NCI-H226 (cell line): ENCODE measurements around the gene C5orf15.

Experiments
- DNase-seq: peaks from one replicate; pipeline ENCODE4 v3.0.0-alpha.2; 2015

Gene C5orf15

GRCh38 chr5:133918316-133918715 is 50.1 kb downstream of the C5orf15 start:
- no peak for DNase-seq

DNA sequence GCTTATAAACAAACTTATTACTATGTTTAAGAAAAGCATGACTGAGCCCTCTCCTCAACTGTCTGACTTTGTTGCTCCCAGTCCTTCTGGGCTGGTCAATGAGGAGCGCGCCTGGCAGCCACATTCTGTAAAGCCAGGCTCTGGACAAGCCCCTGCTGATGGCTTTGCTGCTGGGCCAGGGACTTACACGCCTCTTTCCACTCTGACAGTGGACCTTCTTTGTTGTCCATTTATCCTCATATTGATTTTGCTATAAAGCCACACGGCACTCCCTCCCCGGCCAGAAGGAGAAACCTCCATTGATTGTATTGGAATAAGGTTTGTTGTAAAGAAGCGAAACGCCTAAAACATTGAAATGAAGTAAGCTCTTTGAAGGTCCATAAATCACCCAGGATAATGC is 50.6 kb downstream of the C5orf15 start:
- DNase-seq = no peak

DNA sequence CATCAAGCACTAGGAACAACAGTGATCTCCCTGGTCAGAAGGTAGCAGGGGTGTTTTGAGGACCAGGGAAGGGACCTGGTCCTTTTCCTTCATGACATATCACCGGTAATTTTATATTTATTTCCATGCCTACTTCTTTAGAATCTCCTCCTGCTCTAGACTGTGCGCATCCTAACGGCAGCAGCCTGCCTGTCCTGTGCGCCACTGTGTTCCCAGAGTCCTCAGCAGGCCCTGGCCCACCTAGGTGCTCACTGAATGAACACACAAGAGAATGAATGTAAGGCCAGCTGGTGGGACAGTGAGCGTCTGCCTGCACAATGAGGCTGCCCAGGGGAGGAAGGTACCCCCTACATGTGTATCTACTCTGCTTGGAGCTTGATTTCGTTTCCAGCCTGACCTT is 51.5 kb downstream of the C5orf15 start:
- DNase-seq = no peak

GRCh38 chr5:133916479-133916878 is 51.9 kb downstream of the C5orf15 start:
- no peak for DNase-seq

DNA sequence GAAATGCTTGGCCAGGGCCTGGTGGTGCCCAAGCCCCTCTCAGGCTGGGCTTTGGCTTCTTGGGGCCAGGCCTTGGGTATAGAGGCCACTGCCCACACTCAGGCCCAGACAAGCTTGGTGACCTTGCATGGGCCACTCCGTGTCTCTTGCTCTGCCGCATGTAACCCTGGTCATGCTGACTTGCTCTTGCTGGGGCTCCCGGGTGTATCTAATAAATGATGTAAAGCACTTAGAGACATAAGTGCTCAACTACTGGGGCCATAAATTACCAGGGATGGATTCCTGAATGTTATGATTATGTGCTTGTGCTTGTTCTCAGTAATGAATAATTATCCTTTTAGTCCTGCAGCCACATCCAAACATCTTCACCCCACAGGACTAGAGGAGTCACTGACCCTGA is 54.0 kb downstream of the C5orf15 start:
- DNase-seq = no peak

DNA sequence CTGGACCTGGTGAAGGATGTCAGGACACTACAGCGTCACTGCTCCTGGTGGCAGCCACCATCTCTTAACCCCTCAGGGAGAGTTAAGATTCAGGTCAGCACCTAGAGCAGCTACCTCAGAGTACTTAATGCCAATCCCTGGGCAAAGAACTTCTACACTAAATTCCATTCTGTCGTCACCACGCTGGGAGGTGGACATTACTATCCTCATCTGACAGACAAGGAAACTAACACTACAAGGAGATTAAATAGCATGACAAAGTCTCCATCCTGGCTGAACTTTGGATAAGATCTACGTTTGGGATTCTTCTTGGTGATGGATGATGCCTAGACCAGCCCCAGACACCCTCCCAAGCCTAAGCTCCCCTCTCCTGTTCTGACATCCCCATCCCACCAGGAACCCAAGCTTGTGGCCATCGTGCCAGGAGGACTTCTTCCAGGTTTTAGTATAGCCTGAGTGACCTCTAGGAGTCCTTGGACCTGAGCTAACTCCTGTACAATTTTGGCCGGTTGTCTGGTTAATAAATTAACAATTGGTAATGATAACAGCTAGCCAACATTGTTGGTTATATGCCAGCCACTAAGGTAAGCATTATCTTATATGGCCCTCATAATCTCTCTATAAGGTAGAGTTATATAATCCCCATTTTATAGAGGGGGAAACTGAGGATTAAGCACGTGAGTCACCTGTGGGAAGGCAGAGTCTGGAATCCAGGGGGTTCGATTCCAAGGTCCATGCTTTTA is 54.8 kb downstream of the C5orf15 start:
- no peak for DNase-seq

- no peak for DNase-seq
Observed at GRCh38 chr5:133912951-133913350, 55.5 kb downstream of the C5orf15 start.

- DNase-seq = no peak
Observed at GRCh38 chr5:133910571-133910970, 57.9 kb downstream of the C5orf15 start.

- no peak for DNase-seq
Observed at GRCh38 chr5:133909603-133910002, 58.8 kb downstream of the C5orf15 start.

DNA sequence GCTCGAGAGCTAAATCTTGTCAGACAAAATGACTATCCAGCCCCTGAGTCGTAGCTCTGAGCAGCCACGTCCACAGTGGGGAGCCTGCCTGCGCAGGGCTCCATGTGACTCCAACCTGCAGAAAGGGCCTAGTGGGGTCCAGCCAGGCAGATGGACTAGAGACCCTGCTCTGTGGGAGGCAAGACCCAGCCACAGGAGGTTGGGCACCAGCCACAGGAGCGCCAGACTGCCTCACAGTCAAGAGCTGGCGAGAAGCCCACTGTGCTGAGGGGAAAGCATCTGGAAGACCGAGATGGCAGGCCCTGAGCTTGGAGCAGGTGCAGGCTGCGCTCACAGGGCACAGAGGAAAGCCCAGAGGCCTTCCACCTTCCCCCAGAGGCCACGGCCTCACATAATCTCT is 61.4 kb downstream of the C5orf15 start:
- no peak for DNase-seq

GRCh38 chr5:133906303-133906702 is 62.1 kb downstream of the C5orf15 start:
- DNase-seq = no peak
